ENCODE measurements around the gene SNX8.

- TF ChIP-seq CTCF (IDR thresholded peaks at IDR 0.05) (no peak), POLR2A (IDR thresholded peaks at IDR 0.05) (no peak)
Observed at GRCh38 chr7:2263176-2263575, 51.1 kb downstream of the SNX8 start.

All from lower leg skin (tissue), 3 donors.